Stomach (tissue), 9 donors: ENCODE data around the gene MPPE1. TPM values are rescaled to one million over a fixed set of nuclear protein-coding genes. Genes with fewer than 3 reads are reported as not detected.
A peak's percentile ranks its signal among the peaks of the same experiment; 100 is the strongest.

Experiments used
- DNase-seq, 2 donors: peaks; one replicate each; pipeline versions ENCODE4 v3.0.0 to v3.0.0-alpha.2; 2013 to 2019
- H3K27ac ChIP-seq, 5 donors: fragments of 200-600 bp in 4 of 5; sonication (generic) in 4 of 5; one replicate each; pipeline ENCODE4 v1.5.1; 2013 to 2019; ENCODE audit warnings: mild to moderate bottlenecking in 1 of 5, moderate library complexity in 1 of 5
- H3K27me3 ChIP-seq, 3 donors: fragments of 200-600 bp; sonication (generic); one replicate each; pipeline ENCODE4 v1.5.1; 2017 to 2019; ENCODE audit warnings: mixed run types in 1 of 3
- H3K36me3 ChIP-seq, 4 donors: fragments of 200-600 bp; sonication (generic); 1 replicate in 3 of 4; 2 replicates in 1 of 4; pipeline ENCODE4 v1.5.1; 2016 to 2019
- H3K4me1 ChIP-seq, 4 donors: fragments of 200-600 bp; sonication (generic); one replicate each; pipeline ENCODE4 v1.5.1; 2016 to 2019
- H3K4me3 ChIP-seq, 4 donors: fragments of 200-600 bp; sonication (generic) in 3 of 4; one replicate each; pipeline ENCODE4 v1.5.1; 2016 to 2019; ENCODE audit warnings: mild to moderate bottlenecking in 1 of 4
- H3K9me3 ChIP-seq, 4 donors: fragments of 200-600 bp; sonication (generic); one replicate each; pipeline ENCODE4 v1.5.1; 2016 to 2019
- CTCF ChIP-seq, 7 experiments: fragments of 450-650 bp in 4 of 7; fragments of 200-600 bp in 3 of 7; sonication (generic) in 3 of 7; IDR thresholded peaks; one replicate each; pipeline ENCODE4 v1.5.1; 2016 to 2019; ENCODE audit warnings: antibody characterized with exemption in 7 of 7, control low read depth in 2 of 7, mild to moderate bottlenecking in 1 of 7
- EP300 ChIP-seq: sonication (generic); formaldehyde crosslinking; IDR thresholded peaks from one replicate; pipeline ENCODE4 v1.6.1; 2017; ENCODE audit warnings: antibody characterized with exemption
- POLR2A ChIP-seq, 4 donors: fragments of 450-650 bp; IDR thresholded peaks; one replicate each; pipeline ENCODE4 v1.6.1; 2016; ENCODE audit warnings: antibody characterized with exemption in 4 of 4, control low read depth in 2 of 4, mild to moderate bottlenecking in 1 of 4, moderate library complexity in 1 of 4
- POLR2AphosphoS5 ChIP-seq, 3 donors: sonication (generic); formaldehyde crosslinking; IDR thresholded peaks; one replicate each; pipeline ENCODE4 v1.6.1; 2016; ENCODE audit warnings: antibody characterized with exemption in 3 of 3
- WGBS, 5 donors: extraction: QIAGEN DNeasy Blood & Tissue Kit in 3 of 5; methylation state at CpG; one replicate each; pipeline versions ENCODE4 v1.1.5 to v1.1.7; 2013 to 2018; 5-methylcytosine and 5-hydroxymethylcytosine counted together
- intact Hi-C: fragments of 100-400 bp; cut with DNase I; formaldehyde crosslinking; loops from one replicate; pipeline ENCODE4 v1.15.1; 2023; ENCODE audit warnings: low total_unique reads
- polyA plus RNA-seq, 3 donors: library from polyadenylated mRNA; stranded (reverse); fragments of 200-250 nt; gene quantifications; one replicate each; pipeline ENCODE4 v1.2.3, GENCODE V29; 2013
- total RNA-seq, 5 donors: library from RNA; depleted of rRNA; stranded (reverse); fragments of >200 nt; gene quantifications; one replicate each; pipeline versions ENCODE4 v1.1.0 to v1.2.3, GENCODE V29; 2014 to 2016
- donor health status: healthy with polysubstance abuse.
- donor health status: Bipolar disorder and iron deficiency.
- donor health status: healthy.

The MPPE1 gene
- total and polyA plus RNA-seq, 8 donors, result 15.2 to 82.0 (median 32.6) TPM

GRCh38 chr18:11885278-11885947 lies 22.7 kb downstream of the MPPE1 start:
- Histone ChIP-seq H3K4me1 (peaks cover 0 to 12% (median 0%) of the 10 kb centered on the region in 4 donors), H3K9me3 (no peaks in the 10 kb centered on the region), H3K36me3 (peaks cover 36 to 92% (median 87%) of the 10 kb centered on the region in 4 donors), H3K27ac (no peak overlapping the region), H3K4me3 (no peak overlapping the region), H3K27me3 (no peaks in the 10 kb centered on the region)
- TF ChIP-seq CTCF (IDR thresholded peaks at IDR 0.05) (no peak), POLR2AphosphoS5 (IDR thresholded peaks at IDR 0.05) (no peak), POLR2A (IDR thresholded peaks at IDR 0.05) (no peak), EP300 (no peak)
- WGBS, 5 donors, result 71 to 80% (median 77%) methylated on average over 22 of the region's 22 CpGs
- intact Hi-C loops, result no loop called here
- peak in 1 of 2 donors; percentile 52 for DNase-seq

GRCh38 chr18:11884396-11885030 lies 23.6 kb downstream of the MPPE1 start:
- WGBS, 5 donors, result 86 to 93% (median 92%) methylated on average over 11 to 12 of the region's 12 CpGs
- Histone ChIP-seq H3K4me1 (peaks cover 0 to 12% (median 0%) of the 10 kb centered on the region in 4 donors), H3K4me3 (no peak overlapping the region), H3K9me3 (no peaks in the 10 kb centered on the region), H3K27ac (no peak overlapping the region), H3K36me3 (peaks cover 28 to 87% (median 79%) of the 10 kb centered on the region in 4 donors), H3K27me3 (no peaks in the 10 kb centered on the region)
- DNase-seq, result no peak
- intact Hi-C loops, result no loop called here
- no peak for TF ChIP-seq EP300
- TF ChIP-seq POLR2A (IDR thresholded peaks at IDR 0.05), result no peak
- TF ChIP-seq CTCF (IDR thresholded peaks at IDR 0.05), result no peak
- no peak for TF ChIP-seq POLR2AphosphoS5 (IDR thresholded peaks at IDR 0.05)

- no peak overlapping the region for H3K27ac ChIP-seq
- H3K36me3 ChIP-seq, result peaks cover 18 to 75% (median 66%) of the 10 kb centered on the region in 4 donors
- WGBS, 5 donors, result 40 to 77% (median 67%) methylated on average over 1 of the region's 1 CpG
- no peak overlapping the region for H3K4me3 ChIP-seq
- no peak for TF ChIP-seq POLR2AphosphoS5 (IDR thresholded peaks at IDR 0.05)
- no peak for TF ChIP-seq EP300
- TF ChIP-seq CTCF (IDR thresholded peaks at IDR 0.05), result no peak
- TF ChIP-seq POLR2A (IDR thresholded peaks at IDR 0.05), result no peak
- peaks cover 0 to 12% (median 0%) of the 10 kb centered on the region in 4 donors for H3K4me1 ChIP-seq
- no peaks in the 10 kb centered on the region for H3K9me3 ChIP-seq
- no peak for DNase-seq
- intact Hi-C loops, result no loop called here
- H3K27me3 ChIP-seq, result no peaks in the 10 kb centered on the region
Observed at GRCh38 chr18:11883153-11883552, 25.0 kb downstream of the MPPE1 start.

- H3K4me3 ChIP-seq, result no peak overlapping the region
Observed at GRCh38 chr18:11882636-11883035, 25.5 kb downstream of the MPPE1 start.

More at GRCh38 chr18:11882636-11883035, 25.5 kb downstream of the MPPE1 start:
- H3K4me1 ChIP-seq, result peaks cover 0 to 6% (median 0%) of the 10 kb centered on the region in 4 donors
- intact Hi-C loops, result no loop called here
- no peaks in the 10 kb centered on the region for H3K27me3 ChIP-seq
- DNase-seq, result no peak
- H3K27ac ChIP-seq, result no peak overlapping the region
- TF ChIP-seq POLR2A (IDR thresholded peaks at IDR 0.05), result no peak
- no peak for TF ChIP-seq EP300
- no peak for TF ChIP-seq CTCF (IDR thresholded peaks at IDR 0.05)
- TF ChIP-seq POLR2AphosphoS5 (IDR thresholded peaks at IDR 0.05), result no peak
- no peaks in the 10 kb centered on the region for H3K9me3 ChIP-seq
- 58 to 89% (median 73%) methylated on average over 4 of the region's 4 CpGs for WGBS, 5 donors
- peaks cover 14 to 72% (median 63%) of the 10 kb centered on the region in 4 donors for H3K36me3 ChIP-seq
